HL-60 (cell line): Measurements from ENCODE around the gene CTNND2.

Experiments
- TF ChIP-seq, protein P1 (sequence below): IDR thresholded peaks from one replicate; pipeline ENCODE4 v1.5.1; 2011; ENCODE audit warnings: low read length, control low read depth, inconsistent platforms; ENCODE audit not compliant: insufficient read depth
- TF ChIP-seq, protein P2 (sequence below): IDR thresholded peaks from 2 replicates; pipeline ENCODE4 v1.6.1; 2012; ENCODE audit warnings: low read depth; ENCODE audit not compliant: insufficient replicate concordance

DNA sequence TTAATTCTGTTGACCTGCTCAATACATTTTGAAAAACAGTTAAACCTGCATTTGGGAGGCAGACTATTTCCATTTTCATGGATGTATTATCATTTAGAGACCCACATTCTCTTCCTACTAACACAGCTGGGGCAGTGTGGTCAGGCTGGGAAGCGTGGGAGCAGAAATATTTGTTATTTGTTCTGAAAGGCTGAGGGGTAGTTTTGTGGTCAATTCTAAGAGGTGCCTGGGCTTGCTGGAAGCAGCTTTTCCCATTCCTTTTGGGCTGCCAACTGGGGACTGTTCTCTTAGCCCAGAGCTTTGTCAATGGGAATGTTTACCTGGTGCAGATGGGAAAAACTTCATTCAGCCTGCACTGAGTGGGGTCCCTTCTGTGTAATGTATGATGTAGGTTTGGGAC is 971.8 kb downstream of the CTNND2 start:
- TF ChIP-seq, protein P1, sequence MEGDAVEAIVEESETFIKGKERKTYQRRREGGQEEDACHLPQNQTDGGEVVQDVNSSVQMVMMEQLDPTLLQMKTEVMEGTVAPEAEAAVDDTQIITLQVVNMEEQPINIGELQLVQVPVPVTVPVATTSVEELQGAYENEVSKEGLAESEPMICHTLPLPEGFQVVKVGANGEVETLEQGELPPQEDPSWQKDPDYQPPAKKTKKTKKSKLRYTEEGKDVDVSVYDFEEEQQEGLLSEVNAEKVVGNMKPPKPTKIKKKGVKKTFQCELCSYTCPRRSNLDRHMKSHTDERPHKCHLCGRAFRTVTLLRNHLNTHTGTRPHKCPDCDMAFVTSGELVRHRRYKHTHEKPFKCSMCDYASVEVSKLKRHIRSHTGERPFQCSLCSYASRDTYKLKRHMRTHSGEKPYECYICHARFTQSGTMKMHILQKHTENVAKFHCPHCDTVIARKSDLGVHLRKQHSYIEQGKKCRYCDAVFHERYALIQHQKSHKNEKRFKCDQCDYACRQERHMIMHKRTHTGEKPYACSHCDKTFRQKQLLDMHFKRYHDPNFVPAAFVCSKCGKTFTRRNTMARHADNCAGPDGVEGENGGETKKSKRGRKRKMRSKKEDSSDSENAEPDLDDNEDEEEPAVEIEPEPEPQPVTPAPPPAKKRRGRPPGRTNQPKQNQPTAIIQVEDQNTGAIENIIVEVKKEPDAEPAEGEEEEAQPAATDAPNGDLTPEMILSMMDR, result no peak
- TF ChIP-seq, protein P2, sequence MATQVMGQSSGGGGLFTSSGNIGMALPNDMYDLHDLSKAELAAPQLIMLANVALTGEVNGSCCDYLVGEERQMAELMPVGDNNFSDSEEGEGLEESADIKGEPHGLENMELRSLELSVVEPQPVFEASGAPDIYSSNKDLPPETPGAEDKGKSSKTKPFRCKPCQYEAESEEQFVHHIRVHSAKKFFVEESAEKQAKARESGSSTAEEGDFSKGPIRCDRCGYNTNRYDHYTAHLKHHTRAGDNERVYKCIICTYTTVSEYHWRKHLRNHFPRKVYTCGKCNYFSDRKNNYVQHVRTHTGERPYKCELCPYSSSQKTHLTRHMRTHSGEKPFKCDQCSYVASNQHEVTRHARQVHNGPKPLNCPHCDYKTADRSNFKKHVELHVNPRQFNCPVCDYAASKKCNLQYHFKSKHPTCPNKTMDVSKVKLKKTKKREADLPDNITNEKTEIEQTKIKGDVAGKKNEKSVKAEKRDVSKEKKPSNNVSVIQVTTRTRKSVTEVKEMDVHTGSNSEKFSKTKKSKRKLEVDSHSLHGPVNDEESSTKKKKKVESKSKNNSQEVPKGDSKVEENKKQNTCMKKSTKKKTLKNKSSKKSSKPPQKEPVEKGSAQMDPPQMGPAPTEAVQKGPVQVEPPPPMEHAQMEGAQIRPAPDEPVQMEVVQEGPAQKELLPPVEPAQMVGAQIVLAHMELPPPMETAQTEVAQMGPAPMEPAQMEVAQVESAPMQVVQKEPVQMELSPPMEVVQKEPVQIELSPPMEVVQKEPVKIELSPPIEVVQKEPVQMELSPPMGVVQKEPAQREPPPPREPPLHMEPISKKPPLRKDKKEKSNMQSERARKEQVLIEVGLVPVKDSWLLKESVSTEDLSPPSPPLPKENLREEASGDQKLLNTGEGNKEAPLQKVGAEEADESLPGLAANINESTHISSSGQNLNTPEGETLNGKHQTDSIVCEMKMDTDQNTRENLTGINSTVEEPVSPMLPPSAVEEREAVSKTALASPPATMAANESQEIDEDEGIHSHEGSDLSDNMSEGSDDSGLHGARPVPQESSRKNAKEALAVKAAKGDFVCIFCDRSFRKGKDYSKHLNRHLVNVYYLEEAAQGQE, result no peak
